Measurements from ENCODE around the gene CHST15. TPM values are rescaled to one million over a fixed set of nuclear protein-coding genes. Genes with fewer than 3 reads are reported as not detected.

Gene CHST15
- polyA plus RNA-seq, 2 donors: 1.4 to 3.7 TPM

Other genes starting within 250 kb of the CHST15 start
- 1 to 10 TPM; 1.5 to 4.2 TPM for gene CPXM2, start 201.8 kb downstream of the CHST15 start, polyA plus RNA-seq

Data from esophagus (tissue), 2 donors.